Neural progenitor cell (in vitro differentiated cells): Measurements from ENCODE around the gene RRM1.

ENCODE experiments used
- EZH2 ChIP-seq: fragments of 200-600 bp; sonication (generic); IDR thresholded peaks from 2 replicates; pipeline ENCODE4 v1.6.1; 2017; ENCODE audit warnings: antibody characterized with exemption, mild to moderate bottlenecking, moderate library complexity
- EZH2phosphoT487 ChIP-seq: fragments of 200-600 bp; sonication (generic); IDR thresholded peaks from 2 replicates; pipeline ENCODE4 v1.6.1; 2017; ENCODE audit warnings: antibody characterized with exemption
- TF ChIP-seq, protein P1 (sequence below): fragments of 200-600 bp; sonication (generic); IDR thresholded peaks from 2 replicates; pipeline ENCODE4 v1.5.1; 2017; ENCODE audit warnings: antibody characterized with exemption, mild to moderate bottlenecking

GRCh38 chr11:4180441-4181183, 86.0 kb downstream of the RRM1 start:
- TF ChIP-seq, protein P1, sequence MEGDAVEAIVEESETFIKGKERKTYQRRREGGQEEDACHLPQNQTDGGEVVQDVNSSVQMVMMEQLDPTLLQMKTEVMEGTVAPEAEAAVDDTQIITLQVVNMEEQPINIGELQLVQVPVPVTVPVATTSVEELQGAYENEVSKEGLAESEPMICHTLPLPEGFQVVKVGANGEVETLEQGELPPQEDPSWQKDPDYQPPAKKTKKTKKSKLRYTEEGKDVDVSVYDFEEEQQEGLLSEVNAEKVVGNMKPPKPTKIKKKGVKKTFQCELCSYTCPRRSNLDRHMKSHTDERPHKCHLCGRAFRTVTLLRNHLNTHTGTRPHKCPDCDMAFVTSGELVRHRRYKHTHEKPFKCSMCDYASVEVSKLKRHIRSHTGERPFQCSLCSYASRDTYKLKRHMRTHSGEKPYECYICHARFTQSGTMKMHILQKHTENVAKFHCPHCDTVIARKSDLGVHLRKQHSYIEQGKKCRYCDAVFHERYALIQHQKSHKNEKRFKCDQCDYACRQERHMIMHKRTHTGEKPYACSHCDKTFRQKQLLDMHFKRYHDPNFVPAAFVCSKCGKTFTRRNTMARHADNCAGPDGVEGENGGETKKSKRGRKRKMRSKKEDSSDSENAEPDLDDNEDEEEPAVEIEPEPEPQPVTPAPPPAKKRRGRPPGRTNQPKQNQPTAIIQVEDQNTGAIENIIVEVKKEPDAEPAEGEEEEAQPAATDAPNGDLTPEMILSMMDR: no peak
- TF ChIP-seq EZH2 (no peak), EZH2phosphoT487 (no peak)
